Measurements from ENCODE around the gene TWIST2.

GRCh38 chr2:238847419-238847801, 475 bp upstream of the TWIST2 start:
- TF ChIP-seq POLR2AphosphoS5 (IDR thresholded peaks at IDR 0.05; ENCODE audit: low read depth, low read length) (no peak), POLR2A (IDR thresholded peaks at IDR 0.05; ENCODE audit: low read depth, low read length) (no peak), TAF1 (IDR thresholded peaks at IDR 0.05; ENCODE audit: low read depth, low read length) (no peak)

All from GM12891 (cell line).